GM23338 (cell line): ENCODE results near the gene SNX5.

ENCODE experiments used
- CTCF ChIP-seq, 2 experiments: fragments of 200-600 bp in 1 of 2; sonication (generic) in 1 of 2; conservative IDR thresholded peaks; 2 replicates each; pipeline versions ENCODE4 v1.5.1 to v1.6.1; 2016 to 2017; ENCODE audit warnings: antibody characterized with exemption in 2 of 2, low read depth in 2 of 2, mild to moderate bottlenecking in 2 of 2, moderate library complexity in 1 of 2
- EZH2phosphoT487 ChIP-seq: fragments of 200-600 bp; sonication (generic); IDR thresholded peaks from one replicate; pipeline ENCODE4 v1.8.1; 2018; ENCODE audit warnings: antibody characterized with exemption; ENCODE audit not compliant: unreplicated experiment

GRCh38 chr20:17941087-17941825 is 27.3 kb downstream of the SNX5 start:
- TF ChIP-seq CTCF (conservative IDR thresholded peaks at IDR 0.05; ENCODE audit: low read depth in 2 of 2) (no peak), EZH2phosphoT487 (no peak)
